ENCODE results near the gene ADAMTS14.

The ADAMTS14 gene

GRCh38 chr10:70791386-70792039 is 119.2 kb downstream of the ADAMTS14 start:
- DNase-seq = no peak

- DNase-seq = no peak
Measured at GRCh38 chr10:70795613-70796012, 123.3 kb downstream of the ADAMTS14 start.

GRCh38 chr10:70797840-70798239 is 125.5 kb downstream of the ADAMTS14 start:
- no peak for DNase-seq

GRCh38 chr10:70799124-70799523 is 126.8 kb downstream of the ADAMTS14 start:
- DNase-seq = no peak

GRCh38 chr10:70801854-70802253 is 129.5 kb downstream of the ADAMTS14 start:
- DNase-seq = no peak

GRCh38 chr10:70803775-70804420 is 131.6 kb downstream of the ADAMTS14 start:
- no peak for DNase-seq

GRCh38 chr10:70804421-70804808 is 132.1 kb downstream of the ADAMTS14 start:
- no peak for DNase-seq

- no peak for DNase-seq
Measured at GRCh38 chr10:70805619-70806215, 133.4 kb downstream of the ADAMTS14 start.

GRCh38 chr10:70806841-70807240 is 134.5 kb downstream of the ADAMTS14 start:
- DNase-seq = no peak

- DNase-seq = no peak
Measured at GRCh38 chr10:70807556-70807955, 135.2 kb downstream of the ADAMTS14 start.

GRCh38 chr10:70809011-70809611 is 136.8 kb downstream of the ADAMTS14 start:
- no peak for DNase-seq

GRCh38 chr10:70809726-70810125 is 137.4 kb downstream of the ADAMTS14 start:
- DNase-seq = no peak

GRCh38 chr10:70810967-70811366 is 138.7 kb downstream of the ADAMTS14 start:
- DNase-seq = no peak

- no peak for DNase-seq
Measured at GRCh38 chr10:70811881-70812280, 139.6 kb downstream of the ADAMTS14 start.
